ENCODE results near the gene CLIC2.

DNA sequence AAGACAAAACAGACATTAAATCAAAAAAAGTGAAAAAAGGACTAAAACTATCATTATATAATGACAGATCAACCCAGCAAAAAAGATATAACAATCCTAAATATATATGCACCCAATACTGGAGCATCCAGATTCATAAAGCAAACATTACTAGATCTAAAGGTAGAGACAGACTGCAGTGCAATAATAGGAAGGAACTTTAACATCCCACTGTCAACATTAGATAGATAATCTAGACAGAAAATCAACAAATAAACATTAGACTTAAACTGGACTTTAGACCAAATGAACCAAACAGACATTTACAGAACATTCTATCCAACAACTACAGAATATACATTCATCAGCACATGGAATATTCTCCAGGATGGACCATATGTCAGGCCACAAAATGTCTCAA is 40.6 kb downstream of the CLIC2 start:
- TF ChIP-seq, protein P1, sequence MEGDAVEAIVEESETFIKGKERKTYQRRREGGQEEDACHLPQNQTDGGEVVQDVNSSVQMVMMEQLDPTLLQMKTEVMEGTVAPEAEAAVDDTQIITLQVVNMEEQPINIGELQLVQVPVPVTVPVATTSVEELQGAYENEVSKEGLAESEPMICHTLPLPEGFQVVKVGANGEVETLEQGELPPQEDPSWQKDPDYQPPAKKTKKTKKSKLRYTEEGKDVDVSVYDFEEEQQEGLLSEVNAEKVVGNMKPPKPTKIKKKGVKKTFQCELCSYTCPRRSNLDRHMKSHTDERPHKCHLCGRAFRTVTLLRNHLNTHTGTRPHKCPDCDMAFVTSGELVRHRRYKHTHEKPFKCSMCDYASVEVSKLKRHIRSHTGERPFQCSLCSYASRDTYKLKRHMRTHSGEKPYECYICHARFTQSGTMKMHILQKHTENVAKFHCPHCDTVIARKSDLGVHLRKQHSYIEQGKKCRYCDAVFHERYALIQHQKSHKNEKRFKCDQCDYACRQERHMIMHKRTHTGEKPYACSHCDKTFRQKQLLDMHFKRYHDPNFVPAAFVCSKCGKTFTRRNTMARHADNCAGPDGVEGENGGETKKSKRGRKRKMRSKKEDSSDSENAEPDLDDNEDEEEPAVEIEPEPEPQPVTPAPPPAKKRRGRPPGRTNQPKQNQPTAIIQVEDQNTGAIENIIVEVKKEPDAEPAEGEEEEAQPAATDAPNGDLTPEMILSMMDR (IDR thresholded peaks at IDR 0.05): no peak
- no peak for TF ChIP-seq POLR2A (IDR thresholded peaks at IDR 0.05)

All from Peyer's patch (tissue), 4 donors.